Activated naive CD4-positive, alpha-beta T cell treated with anti-CD3 and anti-CD28 coated beads, Interleukin-2, amount 50 U/mL, for 72 hours (primary cell): Measurements from ENCODE around the gene TUBA4A. TPM values are rescaled to one million over a fixed set of nuclear protein-coding genes. Genes with fewer than 3 reads are reported as not detected.

Experiments
- ATAC-seq, 2 donors: fragments of 150-1000 bp; cut with Tn5 transposase; 2 replicates each; pipeline ENCODE4 v1.10.0; 2021; ENCODE audit warnings: mild to moderate bottlenecking in 2 of 2, moderate library complexity in 2 of 2
- DNase-seq, 2 donors: peaks; one replicate each; pipeline ENCODE4 v3.0.0; 2021 to 2022; ENCODE audit warnings: low spot score in 2 of 2
- H3K27ac Mint-ChIP-seq, 2 donors: one replicate each; pipeline ENCODE4 v1.8.0; 2022; ENCODE audit warnings: mild to moderate bottlenecking in 2 of 2, mixed read lengths in 2 of 2
- H3K36me3 Mint-ChIP-seq, 2 donors: one replicate each; pipeline ENCODE4 v1.8.0; 2022; ENCODE audit warnings: mixed read lengths in 2 of 2
- H3K9me3 Mint-ChIP-seq, 2 donors: one replicate each; pipeline ENCODE4 v1.8.0; 2022; ENCODE audit warnings: mixed read lengths in 2 of 2
- total RNA-seq, 2 donors: library from RNA; stranded (reverse); gene quantifications; one replicate each; pipeline ENCODE4 v1.2.3, GENCODE V29; 2022

TUBA4A gene
- total RNA-seq: 100 to 1,000 TPM; 240 to 410 TPM

- Mint-ChIP-seq H3K27ac (peak within 1 kb of the TSS; percentile 91 to 97), H3K36me3 (peaks cover 39 to 43% of the 10 kb centered on the region in 2 donors), H3K9me3 (no peaks in the 10 kb centered on the region)
- ATAC-seq (peak; percentile 69 to 78), DNase-seq (peak; percentile 89 to 92)
Measured at GRCh38 chr2:219253753-219254589, at the start of gene TUBA4A. Gene TUBA4A, minus strand, starts transcription at chr2:219253918. Its CDS starts 60 bp downstream, at chr2:219253858.

GRCh38 chr2:219302412-219302968 is 48.8 kb upstream of the TUBA4A start:
- ATAC-seq (no peak), DNase-seq (no peak)
- H3K27ac Mint-ChIP-seq: no peak overlapping the region
- H3K36me3 Mint-ChIP-seq: no peaks in the 10 kb centered on the region
- H3K9me3 Mint-ChIP-seq: no peaks in the 10 kb centered on the region

- no peaks in the 10 kb centered on the region for H3K36me3 Mint-ChIP-seq
- H3K9me3 Mint-ChIP-seq: no peaks in the 10 kb centered on the region
- DNase-seq (no peak), ATAC-seq (no peak)
- H3K27ac Mint-ChIP-seq: no peak overlapping the region
Measured at GRCh38 chr2:219300022-219300421, 46.3 kb upstream of the TUBA4A start.

GRCh38 chr2:219299372-219299760 is 45.6 kb upstream of the TUBA4A start:
- no peak for ATAC-seq
- H3K36me3 Mint-ChIP-seq: no peaks in the 10 kb centered on the region
- no peaks in the 10 kb centered on the region for H3K9me3 Mint-ChIP-seq
- H3K27ac Mint-ChIP-seq: peak overlapping the region in 1 of 2 donors; percentile 60
- DNase-seq: no peak

- Mint-ChIP-seq H3K36me3 (no peaks in the 10 kb centered on the region), H3K9me3 (no peaks in the 10 kb centered on the region), H3K27ac (peak overlapping the region in 1 of 2 donors; percentile 60)
- DNase-seq: peak; percentile 84 to 96
- ATAC-seq: peak; percentile 67 to 68
Measured at GRCh38 chr2:219298759-219299371, 45.1 kb upstream of the TUBA4A start.

- ATAC-seq: no peak
Measured at GRCh38 chr2:219297766-219298456, 44.2 kb upstream of the TUBA4A start.

GRCh38 chr2:219296631-219297391 is 43.1 kb upstream of the TUBA4A start:
- Mint-ChIP-seq H3K27ac (no peak overlapping the region), H3K36me3 (no peaks in the 10 kb centered on the region), H3K9me3 (no peaks in the 10 kb centered on the region)
- DNase-seq (no peak), ATAC-seq (no peak)

More at GRCh38 chr2:219297766-219298456, 44.2 kb upstream of the TUBA4A start:
- Mint-ChIP-seq H3K27ac (no peak overlapping the region), H3K36me3 (no peaks in the 10 kb centered on the region), H3K9me3 (no peaks in the 10 kb centered on the region)
- no peak for DNase-seq

GRCh38 chr2:219296142-219296541 is 42.4 kb upstream of the TUBA4A start:
- H3K27ac Mint-ChIP-seq: no peak overlapping the region
- H3K9me3 Mint-ChIP-seq: no peaks in the 10 kb centered on the region
- ATAC-seq: no peak
- DNase-seq: no peak
- no peaks in the 10 kb centered on the region for H3K36me3 Mint-ChIP-seq

- peak; percentile 90 to 95 for DNase-seq
- no peaks in the 10 kb centered on the region for H3K9me3 Mint-ChIP-seq
- no peaks in the 10 kb centered on the region for H3K36me3 Mint-ChIP-seq
- ATAC-seq: peak; percentile 87 to 88
- H3K27ac Mint-ChIP-seq: peak overlapping the region; percentile 36 to 85
Measured at GRCh38 chr2:219294356-219295351, 40.9 kb upstream of the TUBA4A start.

GRCh38 chr2:219293736-219294231 is 40.1 kb upstream of the TUBA4A start:
- no peak for ATAC-seq
- peak in 1 of 2 donors; percentile 45 for DNase-seq
- Mint-ChIP-seq H3K27ac (peak overlapping the region in 1 of 2 donors; percentile 85), H3K36me3 (no peaks in the 10 kb centered on the region), H3K9me3 (no peaks in the 10 kb centered on the region)

GRCh38 chr2:219292616-219293015 is 38.9 kb upstream of the TUBA4A start:
- Mint-ChIP-seq H3K27ac (no peak overlapping the region), H3K36me3 (no peaks in the 10 kb centered on the region), H3K9me3 (no peaks in the 10 kb centered on the region)
- DNase-seq: peak in 1 of 2 donors; percentile 28
- ATAC-seq: no peak

GRCh38 chr2:219291910-219292490 is 38.3 kb upstream of the TUBA4A start:
- DNase-seq: no peak

GRCh38 chr2:219291394-219291793 is 37.7 kb upstream of the TUBA4A start:
- Mint-ChIP-seq H3K27ac (peak overlapping the region in 1 of 2 donors; percentile 48), H3K9me3 (no peaks in the 10 kb centered on the region), H3K36me3 (no peaks in the 10 kb centered on the region)
- ATAC-seq (no peak), DNase-seq (peak in 1 of 2 donors; percentile 21)

More at GRCh38 chr2:219291910-219292490, 38.3 kb upstream of the TUBA4A start:
- no peak overlapping the region for H3K27ac Mint-ChIP-seq
- H3K36me3 Mint-ChIP-seq: no peaks in the 10 kb centered on the region
- no peak for ATAC-seq
- H3K9me3 Mint-ChIP-seq: no peaks in the 10 kb centered on the region

GRCh38 chr2:219290381-219291171 is 36.9 kb upstream of the TUBA4A start:
- ATAC-seq (no peak), DNase-seq (peak in 1 of 2 donors; percentile 31)
- peak overlapping the region; percentile 10 to 48 for H3K27ac Mint-ChIP-seq
- no peaks in the 10 kb centered on the region for H3K36me3 Mint-ChIP-seq
- H3K9me3 Mint-ChIP-seq: no peaks in the 10 kb centered on the region
